Femur (tissue), 1 donor: Measurements from ENCODE around the gene ROBO1.

ENCODE experiments used
- DNase-seq: peaks from one replicate; pipeline ENCODE4 v3.0.0-alpha.2; 2017

ROBO1 gene

DNA sequence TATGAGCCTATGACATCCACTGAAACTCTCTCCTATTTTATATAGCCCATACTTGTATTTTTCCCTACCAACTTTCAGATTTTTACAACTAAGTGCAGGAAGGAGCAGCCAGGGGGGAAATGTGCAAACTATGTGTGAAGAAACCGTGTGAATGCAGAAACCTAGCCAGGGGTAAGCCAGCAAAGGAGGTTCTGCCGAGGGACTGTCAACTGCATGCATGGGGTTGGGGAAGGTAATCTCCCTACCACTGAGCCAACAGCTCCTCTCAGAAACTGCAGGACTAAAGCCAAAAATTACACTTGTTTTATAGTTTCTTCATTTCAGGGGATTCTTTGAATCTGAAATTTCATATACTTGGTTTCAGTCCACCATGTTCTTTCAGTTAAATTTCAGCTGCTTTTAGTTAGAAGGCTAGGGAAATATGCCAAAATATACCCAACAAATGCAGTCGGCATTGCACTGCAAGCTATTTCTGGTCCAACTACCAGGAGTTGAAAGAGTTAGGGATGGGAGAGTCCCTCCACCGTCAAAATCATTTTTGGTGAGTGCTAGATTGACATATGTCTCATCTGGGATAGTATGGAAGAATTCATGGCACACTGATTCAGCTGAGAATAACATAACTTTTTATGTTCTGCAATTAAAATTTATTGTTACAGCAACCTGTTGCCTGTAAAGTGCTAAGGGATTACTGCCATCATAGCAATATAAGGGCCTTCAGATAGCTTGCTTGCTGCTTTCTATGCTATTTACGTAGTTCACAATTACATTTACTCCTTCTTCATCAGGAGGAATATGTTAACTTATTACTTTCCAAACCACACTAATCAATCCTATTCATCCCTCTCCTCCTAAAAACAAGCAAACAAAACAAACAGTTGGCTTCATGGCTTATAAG lies 904.2 kb downstream of the ROBO1 start:
- DNase-seq, result peak; percentile 27

DNA sequence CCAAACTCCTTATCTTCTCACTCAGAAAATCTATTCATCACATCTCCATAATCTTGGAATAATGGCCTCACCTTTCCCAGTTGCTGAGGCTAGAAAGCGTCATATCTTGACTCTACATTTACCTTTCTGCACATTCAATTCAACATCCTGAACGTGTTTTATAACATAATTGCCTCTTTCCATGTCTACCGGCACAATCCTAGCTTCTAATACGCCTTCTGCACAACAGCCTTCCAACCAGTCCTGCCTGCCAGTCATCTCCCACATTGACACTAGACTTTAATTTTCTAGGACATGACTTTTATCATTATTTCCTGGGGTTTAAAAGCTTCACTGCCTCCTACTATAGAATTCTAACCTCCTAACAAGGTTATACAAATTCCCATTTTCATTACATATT lies 906.6 kb downstream of the ROBO1 start:
- no peak for DNase-seq

DNA sequence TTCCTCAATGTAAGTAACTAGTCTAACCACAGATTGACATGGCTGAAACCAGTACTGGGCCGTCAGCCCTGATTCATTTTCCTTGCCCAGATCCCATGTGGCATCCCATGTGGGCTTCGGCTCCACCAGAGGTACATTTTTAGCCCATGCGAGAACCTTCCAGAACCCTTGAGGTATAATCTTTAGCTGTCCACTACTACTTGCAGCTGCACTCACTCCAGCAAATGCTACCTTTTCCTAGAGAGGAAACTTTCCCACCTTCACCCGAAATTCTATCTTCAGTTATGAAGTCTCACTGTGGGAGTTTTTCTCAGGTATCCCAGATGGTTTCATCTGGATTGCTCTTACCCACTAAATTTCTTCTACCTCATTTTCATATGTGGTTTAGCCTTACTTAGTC lies 907.2 kb downstream of the ROBO1 start:
- DNase-seq, result no peak

DNA sequence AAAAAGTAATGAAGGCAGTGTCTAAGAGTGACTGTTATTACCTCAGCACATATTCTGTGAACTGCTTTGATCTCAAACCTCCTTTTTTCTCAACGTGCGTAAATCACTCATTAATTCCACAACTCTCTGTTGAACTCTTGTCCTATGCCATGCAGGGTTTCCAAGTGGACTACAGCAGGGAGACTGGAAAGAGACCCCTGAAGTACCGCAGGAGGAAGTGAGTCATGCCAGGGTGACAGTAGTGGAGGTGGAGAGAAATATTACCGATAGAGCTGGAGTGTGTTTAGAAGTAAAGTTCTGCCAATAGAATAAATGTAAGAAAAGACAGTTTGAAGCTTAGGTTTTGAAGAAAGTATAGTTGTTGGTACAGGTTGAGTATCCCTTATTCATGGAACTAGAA lies 908.9 kb downstream of the ROBO1 start:
- no peak for DNase-seq

DNA sequence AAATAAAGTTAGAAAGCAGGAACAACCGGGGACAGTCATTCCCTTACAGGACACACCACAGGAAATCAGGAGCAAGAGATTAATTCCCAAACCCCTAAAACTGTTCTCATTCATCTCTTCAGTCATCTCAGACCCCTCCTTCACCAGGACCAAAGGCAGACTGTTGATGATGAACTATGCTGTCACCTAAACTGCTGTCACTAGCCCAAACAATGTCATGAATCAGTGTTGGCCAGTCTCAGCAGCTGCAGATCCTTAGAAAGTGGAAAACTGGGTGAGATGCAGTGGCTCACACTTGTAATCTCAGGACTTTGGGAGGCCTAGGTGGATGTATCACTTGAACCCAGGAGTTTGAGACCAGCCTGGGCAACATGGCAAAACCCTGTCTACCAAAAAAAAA lies 909.6 kb downstream of the ROBO1 start:
- DNase-seq, result no peak

DNA sequence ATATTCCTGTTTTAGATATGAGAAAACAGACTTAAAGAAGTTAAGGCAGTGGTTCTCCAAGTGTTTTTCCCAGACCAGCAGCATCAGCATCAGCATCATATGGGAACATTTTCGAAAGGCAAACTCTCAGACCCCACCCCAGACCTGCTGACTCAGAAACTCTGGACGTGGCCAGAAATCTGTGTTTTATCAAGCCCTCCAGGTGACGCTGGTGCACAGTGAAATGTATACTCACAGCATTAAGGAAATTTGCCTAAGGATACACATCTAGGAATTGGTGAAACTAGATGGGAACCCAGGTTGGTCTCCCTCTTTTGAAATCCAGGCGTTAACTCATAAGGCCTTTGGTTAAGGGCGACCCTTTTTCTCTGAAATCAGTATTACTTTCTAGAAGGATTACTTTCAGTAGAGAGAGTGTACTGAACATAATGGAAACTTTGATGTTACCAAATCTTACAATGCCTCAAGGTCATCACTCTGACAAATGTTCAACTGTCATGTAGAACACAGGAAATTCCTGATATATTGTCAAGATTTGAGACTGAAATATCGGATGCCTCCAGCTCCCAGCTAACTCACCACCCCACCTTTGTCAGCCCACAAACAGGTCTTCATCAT lies 910.2 kb downstream of the ROBO1 start:
- no peak for DNase-seq

DNA sequence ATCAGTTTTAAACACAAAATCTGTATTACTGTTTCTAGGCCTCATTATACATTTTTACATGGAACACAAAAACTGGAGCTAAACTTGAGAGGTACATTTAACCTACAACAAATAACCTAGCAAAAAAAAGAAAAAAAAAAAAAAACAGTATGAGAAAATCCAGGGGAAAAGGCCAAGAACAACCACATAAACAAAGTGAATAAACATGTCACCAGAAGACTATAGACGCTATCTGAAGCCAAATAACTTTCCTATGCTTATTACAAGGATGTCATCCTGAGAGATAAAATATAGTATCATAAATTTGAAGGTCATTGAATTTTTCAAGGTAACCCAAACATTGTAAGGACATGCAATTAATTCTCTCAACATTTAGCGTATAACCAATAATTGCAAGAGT lies 911.6 kb downstream of the ROBO1 start:
- DNase-seq, result no peak

DNA sequence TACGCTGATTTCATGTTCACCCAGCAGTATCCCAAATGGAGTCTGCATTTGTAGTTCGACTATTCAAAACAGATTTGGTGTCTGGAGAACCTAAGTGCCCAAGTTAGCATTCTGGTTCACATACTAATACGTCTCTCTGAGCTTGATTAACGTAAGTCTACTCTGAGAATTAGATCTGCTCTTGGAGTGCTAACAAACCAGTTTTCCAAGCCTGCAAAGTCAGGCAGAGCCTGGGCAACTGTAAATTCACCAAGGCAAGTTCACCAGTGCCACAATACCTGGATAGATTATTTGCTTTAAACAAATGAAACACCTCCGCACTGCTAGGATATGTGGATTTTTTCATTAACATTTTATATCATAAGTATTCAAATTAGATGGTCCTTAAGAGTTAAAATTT lies 912.6 kb downstream of the ROBO1 start:
- DNase-seq, result no peak

DNA sequence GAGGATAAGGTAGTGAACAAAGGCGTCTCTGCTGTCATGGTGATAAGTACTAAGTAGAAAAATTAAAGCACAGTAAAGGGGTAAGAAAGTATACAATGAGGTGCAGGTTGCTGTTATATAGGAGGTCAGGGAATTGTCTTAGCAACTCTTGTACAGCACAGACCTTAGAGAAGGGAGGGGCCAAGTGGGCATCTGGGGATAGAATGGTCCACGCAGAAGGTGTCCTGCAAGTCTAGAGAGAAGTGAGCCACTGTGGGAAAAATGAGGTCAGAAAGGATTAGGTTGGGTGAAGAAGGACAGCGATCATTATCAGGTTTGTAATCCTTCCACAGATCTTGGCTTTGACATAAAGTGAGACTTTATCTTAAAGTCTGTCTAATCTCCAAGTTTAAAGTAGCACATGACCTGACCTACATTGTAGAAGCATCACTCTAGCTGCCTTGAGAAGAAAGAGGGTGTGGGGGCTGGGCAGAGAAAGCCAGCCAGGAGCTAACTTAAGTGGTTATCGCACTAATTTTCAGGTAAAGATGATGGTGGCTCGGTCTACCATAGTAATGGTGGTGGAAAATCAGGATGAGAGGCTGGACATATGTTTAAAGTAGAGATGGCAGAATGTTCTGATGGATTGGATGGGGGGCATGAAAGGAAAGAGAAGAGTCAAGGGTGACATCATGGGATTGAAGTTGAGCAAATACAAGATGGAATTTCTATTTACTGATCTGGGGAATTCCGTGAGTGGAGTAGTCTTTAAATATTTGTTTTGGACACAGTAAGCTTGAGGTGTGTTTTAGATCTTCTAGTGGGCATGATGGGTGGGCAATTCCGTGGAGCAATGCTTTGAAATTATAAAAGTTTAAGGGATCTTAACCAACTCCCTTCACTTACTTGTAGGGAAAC lies 919.2 kb downstream of the ROBO1 start:
- DNase-seq, result no peak

DNA sequence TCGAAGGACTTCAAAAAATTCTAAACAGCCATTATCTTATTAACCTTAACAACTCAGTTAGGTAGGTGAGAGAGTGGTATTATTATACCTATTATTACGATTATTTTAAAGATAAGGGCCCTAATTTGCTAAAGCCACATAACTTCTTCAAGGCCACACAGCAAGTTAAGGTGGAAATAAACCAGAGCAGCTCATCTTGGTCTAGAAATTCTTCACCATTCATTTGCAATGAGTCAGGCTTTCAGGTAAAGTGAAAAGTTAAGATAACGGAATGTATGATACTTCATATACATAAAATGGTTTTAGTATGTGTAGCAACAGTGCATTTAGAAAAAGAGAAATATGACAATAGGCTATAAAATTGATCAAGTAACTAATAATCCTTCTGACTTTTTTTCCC lies 920.2 kb downstream of the ROBO1 start:
- no peak for DNase-seq

DNA sequence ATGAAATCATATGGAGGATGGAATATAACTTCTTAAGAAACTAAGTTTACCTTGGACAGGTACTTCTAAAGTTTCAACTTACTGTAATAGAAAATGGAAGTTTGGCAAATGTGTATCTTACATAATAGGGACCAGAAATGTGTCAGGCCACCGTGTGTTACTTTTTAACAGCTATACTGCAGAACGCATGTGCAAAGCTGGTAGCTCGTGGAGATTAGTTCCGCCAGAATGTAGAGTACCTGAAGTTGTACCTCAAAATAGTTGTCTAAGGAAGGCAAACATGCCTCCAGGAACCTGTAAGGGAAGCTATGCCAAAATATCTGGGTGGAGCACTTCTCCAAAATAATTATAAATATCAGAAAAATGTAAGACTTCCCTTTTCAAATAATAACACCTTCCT lies 920.6 kb downstream of the ROBO1 start:
- no peak for DNase-seq

DNA sequence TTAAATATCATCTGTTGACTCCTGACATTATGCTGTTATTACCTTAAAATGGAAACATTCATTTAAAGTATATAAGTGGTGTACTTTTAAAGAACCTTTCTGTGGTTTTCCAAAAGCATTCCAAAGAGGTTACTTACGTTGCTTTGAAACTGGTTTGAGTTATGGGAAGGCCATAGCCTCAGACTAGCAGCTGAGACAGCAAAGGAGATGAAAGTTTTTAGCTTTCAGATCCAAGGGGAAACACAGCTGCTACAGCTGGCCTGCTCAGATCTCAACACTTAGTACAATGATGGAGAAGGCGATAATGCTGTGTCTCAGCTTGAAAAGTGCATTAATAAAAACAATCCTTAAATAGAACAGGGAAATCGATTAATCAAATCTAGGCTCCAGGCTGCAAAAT lies 921.1 kb downstream of the ROBO1 start:
- DNase-seq, result peak; percentile 28

DNA sequence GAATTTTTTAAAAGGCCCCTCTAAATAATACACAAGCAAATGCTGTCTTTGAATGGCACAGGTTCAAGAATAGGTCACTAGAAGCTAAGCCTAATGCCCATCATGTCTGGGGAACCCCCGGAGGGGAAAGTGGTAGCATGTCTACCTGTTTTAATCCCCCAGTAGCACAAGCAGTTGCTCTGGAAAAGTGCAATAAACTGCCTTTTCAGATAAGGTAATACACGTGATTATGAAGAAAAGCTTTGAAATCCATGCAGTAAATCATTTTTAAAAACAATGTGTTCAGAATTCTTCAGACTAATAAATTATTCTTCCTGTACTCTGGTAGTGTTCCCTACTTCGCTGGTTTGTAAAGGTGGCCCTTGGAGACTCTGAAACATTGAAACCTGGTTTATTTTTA lies 922.2 kb downstream of the ROBO1 start:
- DNase-seq, result no peak

DNA sequence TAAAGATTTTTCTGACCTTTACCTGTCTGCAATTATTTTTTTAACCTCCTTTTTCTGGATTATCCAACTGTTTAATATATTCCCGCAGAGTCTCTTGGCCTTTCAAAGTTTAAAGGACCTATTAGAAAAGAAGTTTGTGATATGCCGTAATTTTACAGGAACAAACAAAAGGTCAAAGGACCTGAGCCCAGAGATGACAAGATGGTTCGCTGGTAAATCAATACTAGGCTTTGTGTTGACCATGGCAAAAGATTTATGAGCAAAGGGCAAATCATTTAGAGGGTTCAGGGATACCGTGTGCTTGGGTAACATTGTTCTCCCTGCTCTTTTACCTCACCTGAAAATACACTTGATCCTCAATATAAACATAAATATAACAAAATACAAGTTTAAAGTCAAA lies 923.5 kb downstream of the ROBO1 start:
- DNase-seq, result no peak

DNA sequence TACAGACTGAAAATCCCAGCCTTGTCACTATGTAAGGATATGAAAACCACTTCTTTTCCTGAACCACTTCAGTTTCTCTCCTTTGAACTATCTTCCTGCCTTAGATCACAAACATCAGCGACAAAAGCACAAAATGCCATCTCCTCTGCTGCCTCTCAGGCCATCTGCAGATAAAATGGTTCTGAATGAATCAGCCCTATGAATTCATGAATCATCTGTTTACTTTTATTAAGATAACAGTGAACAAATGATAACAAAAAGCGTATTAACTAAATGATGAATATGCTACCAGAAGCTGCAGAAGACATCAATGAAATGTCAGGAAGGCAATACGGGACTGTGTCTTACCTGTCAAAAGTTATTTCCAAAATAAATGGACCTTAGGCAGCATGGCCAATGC lies 928.1 kb downstream of the ROBO1 start:
- no peak for DNase-seq

DNA sequence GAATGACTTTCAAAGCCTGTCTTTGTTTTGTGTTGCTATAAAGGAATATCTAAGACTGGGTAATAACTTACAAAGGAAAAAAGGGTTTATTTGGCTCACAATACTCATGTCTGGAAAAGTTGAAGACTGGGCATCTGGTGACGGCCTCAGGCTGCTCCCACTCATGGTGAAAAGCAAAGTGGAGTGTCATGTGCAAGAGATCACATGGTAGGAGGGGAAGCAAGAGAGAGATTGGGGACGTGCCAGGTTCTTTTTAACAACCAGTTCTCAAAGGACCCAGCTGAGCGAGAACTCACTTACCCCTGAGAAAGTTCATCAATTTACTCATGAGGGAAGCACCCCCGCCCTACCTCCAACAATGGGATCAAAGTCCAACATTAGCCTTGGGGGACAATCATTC lies 929.4 kb downstream of the ROBO1 start:
- DNase-seq, result no peak

DNA sequence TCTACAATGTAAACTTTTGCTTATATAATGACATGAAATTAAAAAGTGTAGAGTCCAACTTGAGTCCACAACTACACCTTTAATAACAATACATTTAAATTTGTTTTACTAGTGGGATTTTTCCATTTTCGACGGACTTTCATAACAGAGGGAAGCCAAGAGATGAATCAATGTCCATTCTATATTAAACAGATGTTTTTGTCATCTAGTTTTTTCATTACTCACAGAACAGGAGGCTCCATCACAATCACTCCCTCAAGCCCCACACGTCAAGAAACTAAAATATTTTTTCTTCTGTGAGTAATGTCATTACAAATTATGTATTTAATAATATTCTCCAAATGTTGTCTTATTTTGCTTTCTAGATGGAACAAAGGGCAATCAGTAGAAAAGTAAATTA lies 932.9 kb downstream of the ROBO1 start:
- DNase-seq, result no peak

DNA sequence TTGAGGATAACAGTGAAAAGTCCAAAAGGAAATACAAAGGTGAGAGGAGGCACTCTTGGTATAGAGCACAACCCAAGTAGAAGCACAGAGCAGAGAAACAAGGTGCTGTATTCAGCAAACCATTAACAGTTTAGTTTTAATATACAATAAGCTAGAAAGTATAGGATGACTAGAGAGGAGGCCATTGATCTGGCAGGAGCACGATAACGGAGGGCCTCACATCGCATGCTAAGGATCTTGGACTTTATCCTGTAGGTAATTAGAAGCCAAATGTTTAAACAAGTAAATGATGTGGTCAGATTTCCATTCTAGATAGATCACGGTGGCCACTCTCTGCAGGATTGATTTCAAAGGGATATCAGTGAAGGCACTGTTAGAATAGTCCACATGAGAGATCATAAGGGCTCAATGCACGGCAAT lies 935.0 kb downstream of the ROBO1 start:
- DNase-seq, result no peak

DNA sequence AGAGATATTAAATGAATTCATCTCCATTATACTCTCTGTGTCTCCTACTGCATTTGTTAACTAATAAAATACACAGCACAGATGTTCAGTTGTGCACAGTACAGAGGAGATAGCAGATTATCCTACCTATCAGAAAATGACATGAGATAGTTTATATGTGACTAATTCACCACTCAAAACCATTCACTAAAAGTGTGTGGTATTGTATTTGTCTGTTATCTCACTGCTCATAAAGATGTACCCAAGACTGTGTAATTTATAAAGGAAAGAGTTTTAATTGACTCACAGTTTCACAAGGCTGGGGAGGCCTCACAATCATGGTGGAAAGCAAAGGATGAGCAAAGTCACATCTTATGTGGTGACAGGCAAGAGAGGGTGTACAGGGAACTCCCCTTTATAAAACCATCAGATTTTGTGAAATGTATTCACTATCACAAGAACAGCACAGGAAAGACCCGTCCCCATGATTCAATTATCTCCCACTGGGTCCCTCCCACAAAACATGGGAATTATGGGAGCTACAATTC lies 936.3 kb downstream of the ROBO1 start:
- DNase-seq, result no peak

DNA sequence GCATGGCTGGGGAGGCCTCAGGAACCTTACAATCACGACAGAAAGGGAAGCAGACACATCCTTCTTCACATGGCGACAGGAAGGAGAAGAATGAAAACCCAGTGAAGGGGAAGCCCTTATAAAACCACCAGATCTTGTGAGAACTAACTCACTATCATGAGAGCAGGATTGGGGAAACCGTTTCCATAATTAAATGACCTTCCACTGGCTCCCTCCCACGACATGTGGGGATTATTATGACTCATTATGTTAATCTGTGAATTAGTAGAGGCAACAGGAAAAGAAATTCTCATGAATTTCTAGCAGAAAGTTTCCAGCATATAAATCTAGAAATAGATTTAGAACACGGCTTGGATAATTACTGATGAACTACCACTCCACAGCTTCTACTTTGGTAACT lies 937.3 kb downstream of the ROBO1 start:
- DNase-seq, result no peak

DNA sequence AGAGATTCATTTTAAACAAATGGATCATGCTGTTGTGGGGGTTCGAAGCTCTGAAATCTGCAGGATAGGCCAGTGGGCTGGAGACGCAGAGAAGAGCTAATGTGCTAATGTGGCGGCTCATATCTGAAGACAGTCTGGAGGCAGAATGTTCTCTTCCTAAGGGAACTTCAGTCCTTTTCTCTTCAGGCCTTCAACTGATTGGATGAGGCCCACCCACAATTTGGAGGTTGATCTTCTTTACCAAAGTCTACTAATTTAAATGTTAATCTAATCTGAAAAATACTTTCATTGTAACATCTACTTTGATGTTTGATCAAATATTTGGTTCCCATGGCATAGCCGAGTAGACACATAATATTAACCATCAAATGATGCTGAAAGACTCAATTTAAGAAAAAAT lies 940.2 kb downstream of the ROBO1 start:
- DNase-seq, result no peak

DNA sequence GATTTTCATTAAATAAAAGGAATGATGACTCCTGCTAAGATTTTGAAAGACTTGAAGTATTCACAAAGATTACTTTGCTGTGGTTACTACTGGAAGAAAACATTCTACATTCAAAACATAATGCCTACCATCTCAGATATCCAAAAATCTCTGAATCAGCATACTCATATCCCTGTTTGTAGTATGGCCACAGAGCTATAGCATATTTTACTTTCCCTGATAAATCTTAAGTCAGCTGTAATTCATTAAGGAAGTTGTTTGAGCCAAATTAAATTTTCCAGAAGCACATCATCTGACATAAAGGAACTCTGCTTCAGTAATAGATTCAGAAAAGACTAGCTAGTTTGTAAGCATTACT lies 942.0 kb downstream of the ROBO1 start:
- no peak for DNase-seq

DNA sequence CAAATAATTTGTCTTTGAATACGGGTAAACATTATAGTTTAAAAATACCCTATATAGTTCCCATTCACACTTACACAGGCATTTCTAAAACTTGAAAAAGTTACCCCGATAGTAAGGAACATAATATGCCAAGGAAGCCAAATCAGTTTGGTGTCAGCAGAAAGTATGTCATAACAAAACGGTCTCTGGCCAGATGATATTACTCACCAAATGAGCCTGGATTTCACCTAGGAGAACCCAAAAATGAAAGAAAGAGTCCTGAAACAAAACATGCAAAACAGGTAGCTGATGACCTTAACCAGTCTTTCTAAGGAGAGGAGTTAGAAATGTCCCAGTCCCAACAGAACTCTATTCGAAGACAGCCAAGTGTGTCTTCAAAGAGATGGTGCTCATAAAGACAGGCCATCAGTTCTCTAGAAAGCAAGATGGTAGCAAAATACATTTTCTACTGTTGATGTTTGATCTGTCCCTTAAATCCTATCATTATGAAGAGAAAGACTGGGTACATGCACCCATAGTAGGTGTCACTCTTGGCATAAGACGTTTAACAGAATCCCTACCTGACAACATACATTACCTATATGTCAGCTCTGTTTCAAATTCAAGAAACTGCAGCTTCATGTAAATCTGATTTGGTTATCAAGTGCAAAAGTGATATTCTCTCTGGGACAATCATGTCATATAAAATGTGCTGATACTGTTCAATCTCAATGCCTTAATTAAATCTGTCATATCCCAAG lies 942.5 kb downstream of the ROBO1 start:
- no peak for DNase-seq
